Peyer's patch (tissue), 4 donors: ENCODE measurements around the gene MACROH2A1. TPM values are rescaled to one million over a fixed set of nuclear protein-coding genes. Genes with fewer than 3 reads are reported as not detected.

ENCODE experiments used
- DNase-seq, 3 donors: peaks; one replicate each; pipeline ENCODE4 v3.0.0-alpha.2; 2017 to 2019
- H3K27ac ChIP-seq, 4 donors: fragments of 200-600 bp; sonication (generic); one replicate each; pipeline ENCODE4 v1.5.1; 2016 to 2019
- H3K27me3 ChIP-seq, 2 donors: fragments of 200-600 bp; sonication (generic); one replicate each; pipeline ENCODE4 v1.5.1; 2019
- H3K36me3 ChIP-seq, 3 donors: fragments of 200-600 bp; sonication (generic); one replicate each; pipeline ENCODE4 v1.5.1; 2016 to 2019
- H3K4me1 ChIP-seq, 4 donors: fragments of 200-600 bp; sonication (generic); one replicate each; pipeline ENCODE4 v1.5.1; 2016 to 2019
- H3K4me3 ChIP-seq, 4 donors: fragments of 200-600 bp; sonication (generic); 1 replicate in 3 of 4; 2 replicates in 1 of 4; pipeline ENCODE4 v1.5.1; 2016 to 2019; ENCODE audit warnings: mild to moderate bottlenecking in 1 of 4
- H3K9me3 ChIP-seq, 4 donors: fragments of 200-600 bp; sonication (generic); one replicate each; pipeline ENCODE4 v1.5.1; 2016 to 2019; ENCODE audit warnings: mild to moderate bottlenecking in 1 of 4
- POLR2A ChIP-seq, 2 donors: fragments of 450-650 bp; IDR thresholded peaks; one replicate each; pipeline ENCODE4 v1.5.1; 2017; ENCODE audit warnings: antibody characterized with exemption in 2 of 2, mild to moderate bottlenecking in 2 of 2, moderate library complexity in 2 of 2
- total RNA-seq, 4 donors: library from RNA; depleted of rRNA; stranded (reverse); fragments of >200 nt; gene quantifications; one replicate each; pipeline ENCODE4 v1.1.0, GENCODE V29; 2016
- TF ChIP-seq, protein P1 (sequence below), 6 experiments: fragments of 450-650 bp in 4 of 6; fragments of 200-600 bp in 2 of 6; sonication (generic) in 1 of 6; IDR thresholded peaks; one replicate each; pipeline ENCODE4 v1.5.1; 2017 to 2019; ENCODE audit warnings: antibody characterized with exemption in 6 of 6, mild to moderate bottlenecking in 3 of 6, moderate library complexity in 1 of 6

MACROH2A1 gene
- total RNA-seq, 4 donors from 2014 or later = 407 to 489 (median 431) TPM

DNA sequence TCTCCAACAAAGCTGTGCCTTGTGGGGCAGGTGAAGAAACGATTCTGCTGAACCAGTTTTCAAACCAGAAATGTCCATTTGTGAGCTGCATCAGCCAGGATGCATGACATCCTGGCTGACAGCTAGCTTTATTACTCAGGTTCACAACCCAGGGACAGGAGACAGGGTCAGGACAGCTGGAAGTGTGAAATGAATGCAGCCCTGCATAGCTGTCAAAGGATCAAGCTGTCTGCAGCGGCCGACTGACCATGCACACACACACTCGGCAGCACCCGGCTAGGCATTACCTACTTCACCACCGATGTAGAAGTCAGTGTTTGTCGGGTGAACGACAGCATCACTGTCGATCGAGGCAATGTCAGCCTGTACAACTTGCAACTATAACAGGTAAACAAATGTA, 48.5 kb downstream of the MACROH2A1 start:
- Histone ChIP-seq H3K4me1 (peaks cover 0 to 27% (median 2%) of the 10 kb centered on the region in 4 donors), H3K27ac (no peak overlapping the region), H3K36me3 (peaks cover 0 to 45% (median 0%) of the 10 kb centered on the region in 3 donors), H3K4me3 (no peak overlapping the region), H3K9me3 (no peaks in the 10 kb centered on the region), H3K27me3 (no peaks in the 10 kb centered on the region)
- TF ChIP-seq, protein P1, sequence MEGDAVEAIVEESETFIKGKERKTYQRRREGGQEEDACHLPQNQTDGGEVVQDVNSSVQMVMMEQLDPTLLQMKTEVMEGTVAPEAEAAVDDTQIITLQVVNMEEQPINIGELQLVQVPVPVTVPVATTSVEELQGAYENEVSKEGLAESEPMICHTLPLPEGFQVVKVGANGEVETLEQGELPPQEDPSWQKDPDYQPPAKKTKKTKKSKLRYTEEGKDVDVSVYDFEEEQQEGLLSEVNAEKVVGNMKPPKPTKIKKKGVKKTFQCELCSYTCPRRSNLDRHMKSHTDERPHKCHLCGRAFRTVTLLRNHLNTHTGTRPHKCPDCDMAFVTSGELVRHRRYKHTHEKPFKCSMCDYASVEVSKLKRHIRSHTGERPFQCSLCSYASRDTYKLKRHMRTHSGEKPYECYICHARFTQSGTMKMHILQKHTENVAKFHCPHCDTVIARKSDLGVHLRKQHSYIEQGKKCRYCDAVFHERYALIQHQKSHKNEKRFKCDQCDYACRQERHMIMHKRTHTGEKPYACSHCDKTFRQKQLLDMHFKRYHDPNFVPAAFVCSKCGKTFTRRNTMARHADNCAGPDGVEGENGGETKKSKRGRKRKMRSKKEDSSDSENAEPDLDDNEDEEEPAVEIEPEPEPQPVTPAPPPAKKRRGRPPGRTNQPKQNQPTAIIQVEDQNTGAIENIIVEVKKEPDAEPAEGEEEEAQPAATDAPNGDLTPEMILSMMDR (IDR thresholded peaks at IDR 0.05) = no peak
- TF ChIP-seq POLR2A (IDR thresholded peaks at IDR 0.05) = no peak
- DNase-seq = no peak

DNA sequence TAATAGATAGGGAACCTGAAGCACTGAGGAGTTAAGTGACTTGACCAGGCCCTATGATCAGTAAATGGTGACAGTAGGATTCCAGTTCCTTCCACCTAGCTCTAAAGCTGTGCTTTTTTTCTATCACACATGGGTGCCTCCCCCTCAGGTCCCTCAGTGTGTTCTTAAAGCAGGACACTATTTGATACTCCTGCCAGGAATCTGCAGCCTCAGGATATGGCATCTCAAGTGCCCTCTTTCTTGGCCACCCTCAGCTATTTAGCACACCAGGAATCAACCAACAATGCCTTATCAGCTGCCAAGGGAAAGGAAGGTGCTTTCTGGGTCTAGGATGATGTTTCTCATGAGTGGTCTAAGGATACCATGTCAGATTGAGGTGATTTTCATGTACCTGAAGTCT, 49.1 kb downstream of the MACROH2A1 start:
- Histone ChIP-seq H3K27ac (no peak overlapping the region), H3K9me3 (no peaks in the 10 kb centered on the region), H3K4me3 (no peak overlapping the region), H3K36me3 (peaks cover 0 to 46% (median 0%) of the 10 kb centered on the region in 3 donors), H3K4me1 (peaks cover 0 to 27% (median 6%) of the 10 kb centered on the region in 4 donors), H3K27me3 (no peaks in the 10 kb centered on the region)
- TF ChIP-seq POLR2A (IDR thresholded peaks at IDR 0.05) = no peak
- TF ChIP-seq, protein P1 (IDR thresholded peaks at IDR 0.05) = no peak
- DNase-seq = peak in 1 of 3 donors; percentile 8

DNA sequence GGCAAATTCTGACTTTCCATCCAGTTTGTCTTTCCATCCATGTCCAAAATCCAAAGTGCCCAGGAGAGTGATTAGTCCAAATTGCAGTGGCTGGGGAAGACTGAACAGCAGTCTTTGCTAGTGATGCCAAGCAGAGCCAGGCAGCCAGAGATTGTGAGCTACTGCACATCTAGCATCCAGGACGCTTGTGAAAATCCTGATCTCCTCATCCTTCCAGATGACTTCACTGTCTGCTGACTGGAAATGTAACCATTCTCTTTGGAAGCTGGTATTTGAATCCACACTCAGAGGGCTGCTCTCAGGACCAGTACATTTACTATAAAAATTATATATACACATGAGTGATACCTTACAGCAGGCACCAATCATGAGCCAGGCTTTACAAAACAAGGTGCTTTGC, 49.6 kb downstream of the MACROH2A1 start:
- Histone ChIP-seq H3K4me3 (no peak overlapping the region), H3K9me3 (no peaks in the 10 kb centered on the region), H3K27ac (no peak overlapping the region), H3K4me1 (peaks cover 0 to 24% (median 6%) of the 10 kb centered on the region in 4 donors), H3K27me3 (no peaks in the 10 kb centered on the region), H3K36me3 (peaks cover 0 to 50% (median 0%) of the 10 kb centered on the region in 3 donors)
- TF ChIP-seq, protein P1 (IDR thresholded peaks at IDR 0.05) = no peak
- TF ChIP-seq POLR2A (IDR thresholded peaks at IDR 0.05) = no peak
- DNase-seq = peak in 1 of 3 donors; percentile 9

DNA sequence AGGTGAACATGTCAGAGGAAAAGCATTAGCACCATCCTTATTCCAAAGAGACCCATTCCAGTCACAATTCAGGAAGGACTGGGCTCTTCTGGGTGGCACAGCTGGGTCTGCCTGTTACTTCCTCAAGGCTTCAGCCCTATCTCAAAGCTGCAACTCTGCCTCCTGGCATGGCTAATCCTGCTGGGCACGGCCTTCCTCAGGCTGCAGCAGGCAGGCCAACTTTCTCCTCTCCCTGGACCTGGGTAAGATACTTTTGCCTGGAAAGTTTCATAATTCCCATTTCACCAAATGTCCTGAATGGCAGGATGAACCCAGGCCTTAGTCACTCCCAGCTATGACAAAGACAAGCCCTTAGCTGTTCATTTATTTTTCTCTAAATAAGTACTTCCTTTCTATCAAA, 50.1 kb downstream of the MACROH2A1 start:
- TF ChIP-seq, protein P1 (IDR thresholded peaks at IDR 0.05) = no peak
- TF ChIP-seq POLR2A (IDR thresholded peaks at IDR 0.05) = no peak
- no peaks in the 10 kb centered on the region for H3K9me3 ChIP-seq
- DNase-seq = peak in 1 of 3 donors; percentile 44
- H3K36me3 ChIP-seq = peaks cover 0 to 50% (median 0%) of the 10 kb centered on the region in 3 donors
- H3K27me3 ChIP-seq = no peaks in the 10 kb centered on the region
- peaks cover 0 to 23% (median 6%) of the 10 kb centered on the region in 4 donors for H3K4me1 ChIP-seq
- H3K4me3 ChIP-seq = no peak overlapping the region
- no peak overlapping the region for H3K27ac ChIP-seq

DNA sequence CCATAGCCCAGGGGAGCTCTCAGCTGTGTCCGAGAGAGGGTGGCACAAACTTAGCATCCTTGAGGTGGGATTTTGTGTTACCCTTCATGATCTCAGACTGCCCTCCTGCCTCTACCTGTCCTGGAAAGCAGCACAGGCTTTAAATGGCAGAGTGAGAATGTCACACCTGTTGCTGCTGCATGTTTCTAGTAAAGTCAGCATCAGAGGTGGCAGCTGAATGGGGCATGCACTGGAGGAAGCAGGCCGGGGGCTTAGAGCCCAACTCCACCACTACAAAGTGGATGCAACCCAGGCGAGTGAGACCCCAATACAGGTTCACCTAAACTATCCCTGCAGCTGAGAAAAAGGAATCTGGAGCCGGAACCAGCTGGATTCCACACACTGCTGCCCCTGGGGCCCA, 51.6 kb downstream of the MACROH2A1 start:
- H3K4me3 ChIP-seq = no peak overlapping the region
- no peaks in the 10 kb centered on the region for H3K9me3 ChIP-seq
- H3K27me3 ChIP-seq = no peaks in the 10 kb centered on the region
- DNase-seq = peak in 2 of 3 donors; percentile 24 to 25
- peaks cover 0 to 55% (median 0%) of the 10 kb centered on the region in 3 donors for H3K36me3 ChIP-seq
- peaks cover 0 to 27% (median 6%) of the 10 kb centered on the region in 4 donors for H3K4me1 ChIP-seq
- H3K27ac ChIP-seq = peak overlapping the region in 1 of 4 donors; percentile 85
- TF ChIP-seq, protein P1 (IDR thresholded peaks at IDR 0.05) = no peak
- TF ChIP-seq POLR2A (IDR thresholded peaks at IDR 0.05) = no peak
